A549 (cell line): ENCODE data around the gene RYR3. TPM values are rescaled to one million over a fixed set of nuclear protein-coding genes. Genes with fewer than 3 reads are reported as not detected.
A peak's percentile ranks its signal among the peaks of the same experiment; 100 is the strongest.

Experiments
- ATAC-seq, 2 experiments: fragments of 200-7000 bp in 1 of 2; fragments of >200 bp in 1 of 2; cut with Nextera tagmentation in 1 of 2; cut with Tn5 transposase in 1 of 2; 3 replicates each; pipeline versions ENCODE4 v1.8.0 to v1.9.1; 2018 to 2020; ENCODE audit warnings: mild to moderate bottlenecking in 1 of 2, moderate library complexity in 1 of 2
- CTCF ChIA-PET: fragments of 300-600 bp; sonication (Branson Sonifier 250); formaldehyde crosslinking; extraction: SDS; loops from one replicate; lab custom pipeline; 2021; ENCODE audit warnings: antibody characterized with exemption, inconsistent platforms; lab: Yijun Ruan, JAX
- POLR2A ChIA-PET: fragments of 350-600 bp; formaldehyde crosslinking; extraction: SDS; loops from one replicate; lab custom pipeline; 2021; ENCODE audit warnings: antibody characterized with exemption, inconsistent platforms; lab: Yijun Ruan, JAX
- DNase-seq, 2 experiments: peaks; one replicate each; pipeline versions ENCODE4 v3.0.0 to v3.0.0-alpha.2; 2011 to 2016; ENCODE audit warnings: low read depth in 1 of 2, low spot score in 1 of 2
- FAIRE-seq: peaks from 2 replicates; lab custom pipeline; 2011; peaks lifted over from hg19 to GRCh38; lab: Jason Lieb, UNC
- H3K27ac ChIP-seq, 2 experiments: fragments of >200 bp; sonication (Bioruptor Twin); formaldehyde crosslinking; 3 replicates each; pipeline ENCODE4 v1.5.1; 2016 to 2017
- H3K4me1 ChIP-seq: fragments of >200 bp; sonication (Bioruptor Twin); formaldehyde crosslinking; 3 replicates; pipeline ENCODE4 v1.6.1; 2016
- H3K4me2 ChIP-seq: fragments of >200 bp; sonication (Bioruptor Twin); formaldehyde crosslinking; 3 replicates; pipeline ENCODE4 v1.6.1; 2016
- H3K4me3 ChIP-seq: fragments of >200 bp; sonication (Bioruptor Twin); formaldehyde crosslinking; 3 replicates; pipeline ENCODE4 v1.5.1; 2016
- H3K9me3 ChIP-seq: fragments of >200 bp; sonication (Bioruptor Twin); formaldehyde crosslinking; 3 replicates; pipeline ENCODE4 v1.6.1; 2016
- ATOH8 ChIP-seq: fragments of 250-450 bp; sonication (Bioruptor Pico); IDR thresholded peaks from 2 replicates; pipeline ENCODE4 v1.5.0; 2020; ENCODE audit warnings: low read depth, mild to moderate bottlenecking, moderate library complexity
- BCL3 ChIP-seq: fragments of >200 bp; sonication (Bioruptor Twin); formaldehyde crosslinking; IDR thresholded peaks from 3 replicates; pipeline ENCODE4 v1.6.1; 2016
- BHLHE40 ChIP-seq: IDR thresholded peaks from 2 replicates; pipeline ENCODE4 v1.6.1; 2012; ENCODE audit warnings: low read depth, low read length, inconsistent platforms
- CHD2 ChIP-seq: fragments of 150-350 bp; IDR thresholded peaks from 2 replicates; pipeline ENCODE4 v1.6.1; 2014; ENCODE audit warnings: low read length; ENCODE audit not compliant: partially characterized antibody
- E2F6 ChIP-seq: IDR thresholded peaks from 2 replicates; pipeline ENCODE4 v1.6.1; 2012; ENCODE audit warnings: low read depth, borderline replicate concordance
- FOSB ChIP-seq: fragments of 250-450 bp; sonication (Bioruptor Pico); IDR thresholded peaks from 2 replicates; pipeline ENCODE4 v1.5.0; 2020; ENCODE audit warnings: mild to moderate bottlenecking, moderate library complexity
- FOSL2 ChIP-seq, 2 experiments: fragments of 450-650 bp in 1 of 2; fragments of >200 bp in 1 of 2; sonication (Bioruptor Twin) in 1 of 2; formaldehyde crosslinking; IDR thresholded peaks; 2 replicates each; pipeline versions ENCODE4 v1.5.0 to v1.6.1; 2016 to 2020; ENCODE audit warnings: mild to moderate bottlenecking in 1 of 2, moderate library complexity in 1 of 2
- GATA3 ChIP-seq: IDR thresholded peaks from 2 replicates; pipeline ENCODE4 v1.6.1; 2012; ENCODE audit warnings: borderline replicate concordance
- HES2 ChIP-seq: fragments of >200 bp; sonication (Bioruptor Twin); formaldehyde crosslinking; IDR thresholded peaks from 2 replicates; pipeline ENCODE4 v1.6.1; 2016
- KDM5A ChIP-seq: fragments of 200-600 bp; sonication (generic); IDR thresholded peaks from 2 replicates; pipeline ENCODE4 v1.6.1; 2016; ENCODE audit warnings: antibody characterized with exemption, mild to moderate bottlenecking
- MYC ChIP-seq: IDR thresholded peaks from 2 replicates; pipeline ENCODE4 v1.6.1; 2012; ENCODE audit warnings: mild to moderate bottlenecking, inconsistent platforms, low read length, improper control_type of control experiment, borderline replicate concordance
- NFE2L2 ChIP-seq: fragments of 150-350 bp; conservative IDR thresholded peaks from 2 replicates; pipeline ENCODE4 v1.6.1; 2014; ENCODE audit warnings: low read length
- NPAS2 ChIP-seq: fragments of 250-450 bp; sonication (Bioruptor Pico); IDR thresholded peaks from 2 replicates; pipeline ENCODE4 v1.8.0; 2022; ENCODE audit warnings: mild to moderate bottlenecking, moderate library complexity, borderline replicate concordance
- NR3C1 ChIP-seq: fragments of >200 bp; sonication (Bioruptor Twin); formaldehyde crosslinking; IDR thresholded peaks from 3 replicates; pipeline ENCODE4 v1.6.1; 2017
- PHF8 ChIP-seq: fragments of 200-600 bp; sonication (generic); IDR thresholded peaks from 2 replicates; pipeline ENCODE4 v1.6.1; 2016; ENCODE audit warnings: low read depth, mild to moderate bottlenecking, antibody characterized with exemption, moderate library complexity, borderline replicate concordance
- RNF2 ChIP-seq: fragments of 200-600 bp; sonication (generic); IDR thresholded peaks from 2 replicates; pipeline ENCODE4 v1.6.1; 2016; ENCODE audit warnings: low read depth, mild to moderate bottlenecking, antibody characterized with exemption, moderate library complexity, borderline replicate concordance
- WGBS: methylation state at CpG from one replicate; pipeline ENCODE4 v1.1.6; 2017; ENCODE audit errors: missing lambda C conversion rate; 5-methylcytosine and 5-hydroxymethylcytosine counted together
- polyA plus RNA-seq, 4 experiments: library from polyadenylated mRNA; depleted of rRNA in 3 of 4; stranded (reverse); fragments of >200 nt; fragmentation: RNase III in 1 of 4; extraction: RNeasy Plus Mini Kit Qiagen cat#74134 plus additional on column Dnase treatment in 1 of 4; gene quantifications; 2 replicates in 3 of 4; 3 replicates in 1 of 4; pipeline ENCODE4 v1.2.3, GENCODE V29; 2011 to 2017

RYR3 gene
- polyA plus RNA-seq, 2 of the 4 experiments (the other 2 are of a cell fraction) = 0.03 TPM; not detected in 1

- Histone ChIP-seq H3K4me3 (no peak overlapping the region), H3K9me3 (no peaks in the 10 kb centered on the region)
- DNase-seq (no peak), FAIRE-seq (peak; percentile 56)
- TF ChIP-seq BHLHE40 (no peak), E2F6 (no peak), ATOH8 (no peak), GATA3 (no peak), PHF8 (no peak), CHD2 (no peak), MYC (no peak)
- TF ChIP-seq, all 56 proteins: peak for 0
- H3K4me1 ChIP-seq = no peaks in the 10 kb centered on the region
- no peak overlapping the region for H3K4me2 ChIP-seq
- ChIA-PET POLR2A (no interaction called here), CTCF (interaction anchor here (0.9 to 2.1 kb wide), 4 partner anchors 10 to 27 kb away, joined by 3 to 8 read pairs (median 5); no protein-coding TSS in a partner anchor)
- H3K27ac ChIP-seq = no peak overlapping the region
- 49% methylated on average over 3 of the region's 3 CpGs for WGBS
- ATAC-seq = no peak
These were observed 512.4 kb downstream of the RYR3 start for GRCh38 chr15:33823119-33823518.

- FAIRE-seq (no peak), ATAC-seq (no peak), DNase-seq (no peak)
- Histone ChIP-seq H3K4me1 (no peaks in the 10 kb centered on the region), H3K9me3 (no peaks in the 10 kb centered on the region), H3K4me2 (no peak overlapping the region), H3K27ac (no peak overlapping the region), H3K4me3 (no peak overlapping the region)
- ChIA-PET CTCF (interaction anchor here (0.8 to 1.3 kb wide), 3 partner anchors 9 to 14 kb away, joined by 3 to 4 read pairs (median 3); no protein-coding TSS in a partner anchor), POLR2A (no interaction called here)
- 83% methylated on average over 8 of the region's 8 CpGs for WGBS
- no peak for TF ChIP-seq NPAS2 (CRISPR knock-in tag)
These were observed 514.7 kb downstream of the RYR3 start for GRCh38 chr15:33825453-33825852.

- POLR2A ChIA-PET = no interaction called here
- Histone ChIP-seq H3K4me3 (no peak overlapping the region), H3K4me1 (no peaks in the 10 kb centered on the region), H3K4me2 (no peak overlapping the region), H3K27ac (no peak overlapping the region), H3K9me3 (no peaks in the 10 kb centered on the region)
- FAIRE-seq (no peak), DNase-seq (no peak), ATAC-seq (no peak)
- TF ChIP-seq BHLHE40 (no peak), FOSB (CRISPR knock-in tag) (no peak), NFE2L2 (no peak), HES2 (no peak), BCL3 (no peak), KDM5A (no peak), RNF2 (no peak), NR3C1 (no peak)
- WGBS = 77% methylated on average over 4 of the region's 4 CpGs
- CTCF ChIA-PET = interaction anchor here (0.6 to 1.3 kb wide), 3 partner anchors 13 to 1155 kb away, joined by 3 read pairs; no protein-coding TSS in a partner anchor
These were observed 515.4 kb downstream of the RYR3 start for GRCh38 chr15:33826201-33826600.

- H3K4me3 ChIP-seq = no peak overlapping the region
- no peaks in the 10 kb centered on the region for H3K4me1 ChIP-seq
- no peak overlapping the region for H3K4me2 ChIP-seq
- no peak for DNase-seq
- no peak for TF ChIP-seq BHLHE40
- no peak for TF ChIP-seq FOSL2 (IDR thresholded peaks at IDR 0.05)
- peak; percentile 13; the same call in 1 of the 2 replicates for TF ChIP-seq FOSL2 (CRISPR knock-in tag; IDR thresholded peaks at IDR 0.05)
- H3K9me3 ChIP-seq = no peaks in the 10 kb centered on the region
- H3K27ac ChIP-seq = no peak overlapping the region
- POLR2A ChIA-PET = no interaction called here
- CTCF ChIA-PET = interaction anchor here (0.6 to 1.2 kb wide), 2 partner anchors 8 to 59 kb away, joined by 3 to 5 read pairs; no protein-coding TSS in a partner anchor
- no peak for ATAC-seq
- WGBS = 14% methylated on average over 4 of the region's 4 CpGs
- FAIRE-seq = peak; percentile 67
These were observed 519.6 kb downstream of the RYR3 start for GRCh38 chr15:33830351-33830750.
